ENCODE results near the gene NLRP12. TPM values are rescaled to one million over a fixed set of nuclear protein-coding genes. Genes with fewer than 3 reads are reported as not detected.
"Not testable (repeated sequence)": the region's sequence is repeated elsewhere in the genome, so short reads cannot be mapped to it uniquely, and the experiment has no call there.

The NLRP12 gene
- total RNA-seq, 2 donors from 2014 or later: 0.97 TPM; not detected in 1

GRCh38 chr19:53772943-53773342 lies 51.2 kb downstream of the NLRP12 start:
- Histone ChIP-seq H3K27ac (no peak overlapping the region), H3K4me1 (replicated peaks) (no peaks in the 10 kb centered on the region), H3K9me3 (no peaks in the 10 kb centered on the region), H3K27me3 (replicated peaks; ENCODE audit: insufficient read depth) (no peaks in the 10 kb centered on the region), H3K4me3 (no peak overlapping the region), H3K36me3 (no peaks in the 10 kb centered on the region)
- WGBS: 7% methylated on average over 5 of the region's 5 CpGs
- no peak for TF ChIP-seq POLR2A (IDR thresholded peaks at IDR 0.05)
- peak; percentile 41 for TF ChIP-seq POLR2AphosphoS5 (IDR thresholded peaks at IDR 0.05)
- TF ChIP-seq CTCF (IDR thresholded peaks at IDR 0.05): peak; percentile 34 to 74 (median 67)
- DNase-seq (ENCODE audit: low spot score): peak; percentile 65
- intact Hi-C loops (cut with DNase I): no loop called here

- intact Hi-C loops (cut with DNase I): no loop called here
- H3K4me1 ChIP-seq (replicated peaks): no peaks in the 10 kb centered on the region
- no peaks in the 10 kb centered on the region for H3K9me3 ChIP-seq
- H3K4me3 ChIP-seq: no peak overlapping the region
- peak; percentile 36 for DNase-seq (ENCODE audit: low spot score)
- no peaks in the 10 kb centered on the region for H3K36me3 ChIP-seq
- TF ChIP-seq POLR2A (IDR thresholded peaks at IDR 0.05) (no peak), POLR2AphosphoS5 (IDR thresholded peaks at IDR 0.05) (peak; percentile 29)
- H3K27ac ChIP-seq: no peak overlapping the region
- WGBS: 27% methylated on average over 4 of the region's 4 CpGs
- H3K27me3 ChIP-seq (replicated peaks; ENCODE audit: insufficient read depth): no peaks in the 10 kb centered on the region
Measured at GRCh38 chr19:53771144-53771543, 53.0 kb downstream of the NLRP12 start.

- H3K27me3 ChIP-seq (replicated peaks; ENCODE audit: insufficient read depth); DNase-seq (ENCODE audit: low spot score); H3K9me3 ChIP-seq; H3K4me1 ChIP-seq (replicated peaks); intact Hi-C loops (cut with DNase I); H3K27ac ChIP-seq; H3K4me3 ChIP-seq; H3K36me3 ChIP-seq: not testable (repeated sequence)
- WGBS: 96% methylated on average over 12 of the region's 12 CpGs
Measured at GRCh38 chr19:53769696-53770309, 54.3 kb downstream of the NLRP12 start.

GRCh38 chr19:53768401-53768800 lies 55.7 kb downstream of the NLRP12 start:
- H3K27ac ChIP-seq: no peak overlapping the region

GRCh38 chr19:53758991-53759390 lies 65.1 kb downstream of the NLRP12 start:
- WGBS: 79% methylated on average over 2 of the region's 2 CpGs
- H3K4me1 ChIP-seq (replicated peaks): not testable (repeated sequence)

More at GRCh38 chr19:53768401-53768800, 55.7 kb downstream of the NLRP12 start:
- no peak for TF ChIP-seq CTCF (IDR thresholded peaks at IDR 0.05)
- no peak for TF ChIP-seq POLR2A (IDR thresholded peaks at IDR 0.05)
- TF ChIP-seq POLR2AphosphoS5 (IDR thresholded peaks at IDR 0.05): no peak
- no peaks in the 10 kb centered on the region for H3K27me3 ChIP-seq (replicated peaks; ENCODE audit: insufficient read depth)
- H3K9me3 ChIP-seq: no peaks in the 10 kb centered on the region
- intact Hi-C loops (cut with DNase I): no loop called here
- H3K36me3 ChIP-seq: no peaks in the 10 kb centered on the region
- H3K4me1 ChIP-seq (replicated peaks): no peaks in the 10 kb centered on the region
- 98% methylated on average over 27 of the region's 27 CpGs for WGBS
- DNase-seq (ENCODE audit: low spot score): no peak
- H3K4me3 ChIP-seq: no peak overlapping the region

More at GRCh38 chr19:53758991-53759390, 65.1 kb downstream of the NLRP12 start:
- H3K27me3 ChIP-seq (replicated peaks; ENCODE audit: insufficient read depth); H3K27ac ChIP-seq; DNase-seq (ENCODE audit: low spot score); intact Hi-C loops (cut with DNase I); H3K9me3 ChIP-seq; H3K4me3 ChIP-seq; H3K36me3 ChIP-seq: not testable (repeated sequence)

MicroRNAs encoded within 50 kb of the gene (microRNA counts, 767-probe panel; counts per million panel counts)
- microRNA hsa-miR-371a-3p (431 to 1,631 counts per million in 2 donors), microRNA hsa-miR-371a-5p (0 to 431 counts per million in 2 donors), microRNA hsa-miR-371b-3p (0 to 431 counts per million in 2 donors), microRNA hsa-miR-371b-5p (0 to 431 counts per million in 2 donors), microRNA hsa-miR-372 (0 to 431 counts per million in 2 donors), microRNA hsa-miR-373-3p (0 to 431 counts per million in 2 donors), microRNA hsa-miR-516a-3p (1,784 to 2,503 counts per million in 2 donors), microRNA hsa-miR-516a-5p (0 to 431 counts per million in 2 donors), microRNA hsa-miR-522-3p (0 to 431 counts per million in 2 donors)

Small RNAs within 50 kb of the gene (microRNA-seq; reads per million reads assigned to microRNA genes)
- gene MIR1283-2 (not detected), gene MIR371A (not detected), gene MIR372 (not detected), gene MIR373 (not detected), gene MIR516A1 (not detected), gene MIR516A2 (not detected), gene MIR519A1 (1.2 reads per million, percentile 12 among the genes with 10 or more reads in this experiment), gene MIR521-1 (not detected), gene MIR522 (1.4 reads per million, percentile 17 among the genes with 10 or more reads in this experiment), gene MIR527 (not detected)

Small RNAs within 50 kb of the gene (small RNA-seq; reads per million reads assigned to genes)
- 0 reads per million in 2 donors for gene AC008753.1
- 0 reads per million in 2 donors for gene MIR1283-2
- 0 reads per million in 2 donors for gene MIR371A
- 0 reads per million in 2 donors for gene MIR372
- 0 reads per million in 2 donors for gene MIR373
- 0 reads per million in 2 donors for gene MIR516A1
- gene MIR516A2: 0 to 0.19 reads per million in 2 donors
- gene MIR519A1: 0 reads per million in 2 donors
- 0 reads per million in 2 donors for gene MIR521-1
- 0 reads per million in 2 donors for gene MIR527
- 0 reads per million in 2 donors for gene RNU6-1041P
- 0 reads per million in 2 donors for gene RNU6-165P
- 0 reads per million in 2 donors for gene RNU6-751P
- 0 reads per million in 2 donors for gene RNU6-982P

Other genes starting within 250 kb of the NLRP12 start
- not detected for gene DPRX, start 192.3 kb downstream of the NLRP12 start, total RNA-seq
- 10 to 100 TPM; 56.4 to 96.3 TPM for gene MYADM, start 43.6 kb upstream of the NLRP12 start, total RNA-seq
- under 1 TPM in 1 of 2 donors, not detected in 1; 0.97 TPM for gene PRKCG, start 57.9 kb upstream of the NLRP12 start, total RNA-seq
- gene CACNG7, start 85.0 kb upstream of the NLRP12 start, total RNA-seq: not detected
- under 1 TPM in 1 of 2 donors, not detected in 1; 0.51 TPM for gene CACNG8, start 138.6 kb upstream of the NLRP12 start, total RNA-seq
- gene CACNG6, start 167.3 kb upstream of the NLRP12 start, total RNA-seq: 1 to 10 TPM in 1 of 2 donors, not detected in 1; 2.3 TPM
- 1 to 10 TPM in 1 of 2 donors, not detected in 1; 1.6 TPM for gene VSTM1, start 239.6 kb upstream of the NLRP12 start, total RNA-seq